ENCODE measurements around the gene ODAD2. TPM values are rescaled to one million over a fixed set of nuclear protein-coding genes. Genes with fewer than 3 reads are reported as not detected.
A peak's percentile ranks its signal among the peaks of the same experiment; 100 is the strongest.

The ODAD2 gene
- total RNA-seq, 1 donor from 2014 or later = 0.48 TPM

DNA sequence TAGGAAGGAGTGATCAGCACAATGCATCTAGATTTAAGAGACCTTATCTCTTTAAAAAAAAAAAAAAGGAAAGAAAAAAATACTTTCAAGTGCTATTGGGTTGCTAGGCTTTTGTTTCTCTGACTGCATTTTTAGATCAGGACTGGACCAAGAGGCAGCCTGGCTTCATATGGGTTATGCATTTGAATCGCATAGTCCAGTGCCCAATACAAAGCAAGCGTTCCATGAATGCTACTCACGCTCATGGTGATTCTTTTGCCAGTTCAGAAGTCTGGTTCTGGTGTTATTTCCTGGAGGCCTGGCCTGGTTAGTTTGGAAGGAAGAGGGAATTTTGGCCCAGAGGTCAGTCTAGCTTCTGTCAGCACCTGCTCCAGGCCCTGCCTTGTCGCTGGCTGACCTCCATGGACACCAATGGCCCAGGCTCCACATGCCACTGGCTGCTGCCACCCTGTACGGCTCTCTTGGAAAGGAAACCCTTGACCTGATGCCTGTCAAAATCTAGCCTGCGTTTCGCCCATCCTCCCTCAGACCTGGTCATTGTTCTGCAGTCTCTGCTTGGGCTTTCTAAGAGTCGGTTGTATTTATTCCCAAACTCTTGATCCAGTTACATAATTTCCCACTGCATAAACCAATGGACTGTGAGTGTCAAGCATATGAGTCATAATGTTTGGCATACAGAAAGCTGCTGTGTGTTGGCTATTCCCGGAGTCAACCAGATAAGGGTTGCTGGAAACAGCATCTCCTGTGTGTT, 178.9 kb downstream of the ODAD2 start:
- no peaks in the 10 kb centered on the region for H3K9me3 ChIP-seq (ENCODE audit: insufficient read depth, low read depth, low read length)
- no peaks in the 10 kb centered on the region for H3K36me3 Mint-ChIP-seq (ENCODE audit: low read depth, unreplicated experiment)
- peaks cover 10% of the 10 kb centered on the region for H3K4me1 Mint-ChIP-seq (ENCODE audit: low read depth, unreplicated experiment)
- H3K4me3 ChIP-seq (ENCODE audit: insufficient read depth, low read depth, low read length) = no peak overlapping the region
- H3K4me3 Mint-ChIP-seq (ENCODE audit: unreplicated experiment) = no peak overlapping the region
- H3K9ac ChIP-seq (ENCODE audit: low read length) = no peak overlapping the region
- no peaks in the 10 kb centered on the region for H3K9me3 Mint-ChIP-seq (ENCODE audit: unreplicated experiment)
- H3K27ac Mint-ChIP-seq (ENCODE audit: unreplicated experiment) = peak overlapping the region; percentile 68
- H3K27me3 ChIP-seq (ENCODE audit: insufficient read depth, low read length) = no peaks in the 10 kb centered on the region
- H3K27ac ChIP-seq (ENCODE audit: low read depth, low read length) = no peak overlapping the region
- TF ChIP-seq, protein P1, sequence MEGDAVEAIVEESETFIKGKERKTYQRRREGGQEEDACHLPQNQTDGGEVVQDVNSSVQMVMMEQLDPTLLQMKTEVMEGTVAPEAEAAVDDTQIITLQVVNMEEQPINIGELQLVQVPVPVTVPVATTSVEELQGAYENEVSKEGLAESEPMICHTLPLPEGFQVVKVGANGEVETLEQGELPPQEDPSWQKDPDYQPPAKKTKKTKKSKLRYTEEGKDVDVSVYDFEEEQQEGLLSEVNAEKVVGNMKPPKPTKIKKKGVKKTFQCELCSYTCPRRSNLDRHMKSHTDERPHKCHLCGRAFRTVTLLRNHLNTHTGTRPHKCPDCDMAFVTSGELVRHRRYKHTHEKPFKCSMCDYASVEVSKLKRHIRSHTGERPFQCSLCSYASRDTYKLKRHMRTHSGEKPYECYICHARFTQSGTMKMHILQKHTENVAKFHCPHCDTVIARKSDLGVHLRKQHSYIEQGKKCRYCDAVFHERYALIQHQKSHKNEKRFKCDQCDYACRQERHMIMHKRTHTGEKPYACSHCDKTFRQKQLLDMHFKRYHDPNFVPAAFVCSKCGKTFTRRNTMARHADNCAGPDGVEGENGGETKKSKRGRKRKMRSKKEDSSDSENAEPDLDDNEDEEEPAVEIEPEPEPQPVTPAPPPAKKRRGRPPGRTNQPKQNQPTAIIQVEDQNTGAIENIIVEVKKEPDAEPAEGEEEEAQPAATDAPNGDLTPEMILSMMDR (IDR thresholded peaks at IDR 0.05; ENCODE audit: insufficient read depth, low read depth, low read length) = no peak
- no peak for TF ChIP-seq EZH2 (IDR thresholded peaks at IDR 0.05; ENCODE audit: insufficient read depth, low read length)
- H3K36me3 ChIP-seq (ENCODE audit: insufficient read depth, low read length) = no peaks in the 10 kb centered on the region
- H3K4me2 ChIP-seq (ENCODE audit: low read length) = no peak overlapping the region
- DNase-seq (ENCODE audit: low read depth) = peak; percentile 87
- H3K27me3 Mint-ChIP-seq (ENCODE audit: low read depth, unreplicated experiment) = no peaks in the 10 kb centered on the region
- no peak overlapping the region for H2AFZ ChIP-seq (ENCODE audit: low read depth, low read length)
- no peak for FAIRE-seq
- no peaks in the 10 kb centered on the region for H4K20me1 ChIP-seq (ENCODE audit: insufficient read depth, low read length)
- H3K79me2 ChIP-seq (ENCODE audit: insufficient read depth, low read length) = no peaks in the 10 kb centered on the region
- H3K4me1 ChIP-seq (ENCODE audit: insufficient read depth, low read length) = no peaks in the 10 kb centered on the region

DNA sequence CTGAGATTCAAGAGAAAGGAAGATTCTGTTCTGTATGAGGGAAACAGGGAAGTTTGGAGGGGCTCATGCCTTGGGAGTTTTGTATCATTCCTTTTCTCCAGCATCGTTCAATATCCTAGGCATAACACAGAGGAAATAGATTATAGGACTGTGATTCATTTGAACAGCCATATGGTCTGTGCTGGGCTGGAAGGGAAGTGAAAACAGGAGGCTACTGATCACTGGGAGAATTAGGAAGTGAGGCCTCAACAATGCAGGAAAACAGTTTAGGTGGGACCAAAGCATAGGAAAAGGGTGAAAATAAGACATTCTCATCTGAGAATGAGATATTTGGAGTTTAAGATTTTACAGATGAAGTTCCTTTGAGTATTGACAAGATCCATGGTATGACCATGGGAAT, 182.6 kb downstream of the ODAD2 start:
- Histone ChIP-seq H4K20me1 (ENCODE audit: insufficient read depth, low read length) (no peaks in the 10 kb centered on the region), H3K36me3 (ENCODE audit: insufficient read depth, low read length) (no peaks in the 10 kb centered on the region), H3K9ac (ENCODE audit: low read length) (no peak overlapping the region), H3K4me3 (ENCODE audit: insufficient read depth, low read depth, low read length) (no peak overlapping the region), H3K27ac (ENCODE audit: low read depth, low read length) (no peak overlapping the region), H3K27me3 (ENCODE audit: insufficient read depth, low read length) (no peaks in the 10 kb centered on the region), H3K4me2 (ENCODE audit: low read length) (no peak overlapping the region), H3K4me1 (ENCODE audit: insufficient read depth, low read length) (no peaks in the 10 kb centered on the region), H3K9me3 (ENCODE audit: insufficient read depth, low read depth, low read length) (no peaks in the 10 kb centered on the region), H2AFZ (ENCODE audit: low read depth, low read length) (no peak overlapping the region), H3K79me2 (ENCODE audit: insufficient read depth, low read length) (no peaks in the 10 kb centered on the region)
- no peaks in the 10 kb centered on the region for H3K9me3 Mint-ChIP-seq (ENCODE audit: unreplicated experiment)
- DNase-seq (ENCODE audit: low read depth) (no peak), FAIRE-seq (no peak)
- no peaks in the 10 kb centered on the region for H3K27me3 Mint-ChIP-seq (ENCODE audit: low read depth, unreplicated experiment)
- H3K36me3 Mint-ChIP-seq (ENCODE audit: low read depth, unreplicated experiment) = no peaks in the 10 kb centered on the region
- TF ChIP-seq, protein P1 (IDR thresholded peaks at IDR 0.05; ENCODE audit: insufficient read depth, low read depth, low read length) = no peak
- TF ChIP-seq EZH2 (IDR thresholded peaks at IDR 0.05; ENCODE audit: insufficient read depth, low read length) = no peak
- H3K27ac Mint-ChIP-seq (ENCODE audit: unreplicated experiment) = no peak overlapping the region
- H3K4me1 Mint-ChIP-seq (ENCODE audit: low read depth, unreplicated experiment) = peaks cover 9% of the 10 kb centered on the region
- H3K4me3 Mint-ChIP-seq (ENCODE audit: unreplicated experiment) = no peak overlapping the region

DNA sequence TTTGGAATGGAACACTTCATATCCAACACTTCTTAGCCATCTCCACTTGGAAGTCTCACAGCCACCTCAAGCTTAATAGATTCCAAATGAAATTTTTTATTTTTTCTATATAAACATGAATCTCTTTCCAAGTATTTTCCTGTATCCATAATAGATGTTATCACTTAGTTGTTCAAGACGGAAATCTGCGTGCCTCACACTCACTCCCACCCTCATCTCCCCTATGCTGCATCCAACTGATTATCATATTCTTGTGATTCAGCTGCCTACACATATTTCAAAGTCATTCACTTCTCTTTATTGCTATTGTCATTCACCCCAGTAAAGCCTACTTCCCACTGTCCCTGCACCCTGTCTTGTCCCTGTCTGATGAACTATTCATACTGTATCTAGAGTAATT, 183.0 kb downstream of the ODAD2 start:
- no peak for FAIRE-seq
- H2AFZ ChIP-seq (ENCODE audit: low read depth, low read length) = no peak overlapping the region
- Mint-ChIP-seq H3K4me3 (ENCODE audit: unreplicated experiment) (no peak overlapping the region), H3K36me3 (ENCODE audit: low read depth, unreplicated experiment) (no peaks in the 10 kb centered on the region), H3K4me1 (ENCODE audit: low read depth, unreplicated experiment) (peaks cover 4% of the 10 kb centered on the region), H3K27ac (ENCODE audit: unreplicated experiment) (no peak overlapping the region), H3K27me3 (ENCODE audit: low read depth, unreplicated experiment) (no peaks in the 10 kb centered on the region), H3K9me3 (ENCODE audit: unreplicated experiment) (no peaks in the 10 kb centered on the region)
- no peaks in the 10 kb centered on the region for H3K9me3 ChIP-seq (ENCODE audit: insufficient read depth, low read depth, low read length)
- no peak overlapping the region for H3K27ac ChIP-seq (ENCODE audit: low read depth, low read length)
- no peak overlapping the region for H3K4me3 ChIP-seq (ENCODE audit: insufficient read depth, low read depth, low read length)
- TF ChIP-seq, protein P1 (IDR thresholded peaks at IDR 0.05; ENCODE audit: insufficient read depth, low read depth, low read length) = no peak
- TF ChIP-seq EZH2 (IDR thresholded peaks at IDR 0.05; ENCODE audit: insufficient read depth, low read length) = no peak
- no peaks in the 10 kb centered on the region for H4K20me1 ChIP-seq (ENCODE audit: insufficient read depth, low read length)
- no peaks in the 10 kb centered on the region for H3K36me3 ChIP-seq (ENCODE audit: insufficient read depth, low read length)
- H3K4me1 ChIP-seq (ENCODE audit: insufficient read depth, low read length) = no peaks in the 10 kb centered on the region
- no peaks in the 10 kb centered on the region for H3K27me3 ChIP-seq (ENCODE audit: insufficient read depth, low read length)
- no peaks in the 10 kb centered on the region for H3K79me2 ChIP-seq (ENCODE audit: insufficient read depth, low read length)
- no peak overlapping the region for H3K4me2 ChIP-seq (ENCODE audit: low read length)
- H3K9ac ChIP-seq (ENCODE audit: low read length) = no peak overlapping the region
- DNase-seq (ENCODE audit: low read depth) = no peak

All from astrocyte (in vitro differentiated cells and primary cell).